ENCODE results near the gene CRX.
"Not testable (repeated sequence)": the region's sequence is repeated elsewhere in the genome, so short reads cannot be mapped to it uniquely, and the experiment has no call there.

The CRX gene

GRCh38 chr19:47819858-47820257 lies 1.9 kb upstream of the CRX start:
- no peak for DNase-seq (ENCODE audit: insufficient read length, low spot score)
- no peak for FAIRE-seq
- TF ChIP-seq POLR2A (IDR thresholded peaks at IDR 0.05; ENCODE audit: low read depth, low read length), result no peak

GRCh38 chr19:47820410-47820809 lies 1.3 kb upstream of the CRX start:
- no peak for TF ChIP-seq POLR2A (IDR thresholded peaks at IDR 0.05; ENCODE audit: low read depth, low read length)
- no peak for FAIRE-seq
- no peak for DNase-seq (ENCODE audit: insufficient read length, low spot score)

- TF ChIP-seq POLR2A (IDR thresholded peaks at IDR 0.05; ENCODE audit: low read depth, low read length), result no peak
- FAIRE-seq, result no peak
- no peak for DNase-seq (ENCODE audit: insufficient read length, low spot score)
These were observed 2.7 kb downstream of the CRX start for GRCh38 chr19:47824396-47824795.

- DNase-seq (ENCODE audit: insufficient read length, low spot score), result no peak
- FAIRE-seq, result no peak
- TF ChIP-seq POLR2A (IDR thresholded peaks at IDR 0.05; ENCODE audit: low read depth, low read length), result no peak
These were observed 5.1 kb downstream of the CRX start for GRCh38 chr19:47826800-47827199.

- TF ChIP-seq POLR2A (IDR thresholded peaks at IDR 0.05; ENCODE audit: low read depth, low read length), result no peak
- DNase-seq (ENCODE audit: insufficient read length, low spot score) (no peak), FAIRE-seq (no peak)
These were observed 11.0 kb downstream of the CRX start for GRCh38 chr19:47832723-47833122.

GRCh38 chr19:47836038-47836437 lies 14.3 kb downstream of the CRX start:
- TF ChIP-seq POLR2A (IDR thresholded peaks at IDR 0.05; ENCODE audit: low read depth, low read length), result no peak
- FAIRE-seq (no peak), DNase-seq (ENCODE audit: insufficient read length, low spot score) (no peak)

- no peak for DNase-seq (ENCODE audit: insufficient read length, low spot score)
- TF ChIP-seq POLR2A (IDR thresholded peaks at IDR 0.05; ENCODE audit: low read depth, low read length), result no peak
- FAIRE-seq, result no peak
These were observed 17.7 kb downstream of the CRX start for GRCh38 chr19:47839411-47839810.

GRCh38 chr19:47839913-47840312 lies 18.2 kb downstream of the CRX start:
- TF ChIP-seq POLR2A (IDR thresholded peaks at IDR 0.05; ENCODE audit: low read depth, low read length), result no peak
- DNase-seq (ENCODE audit: insufficient read length, low spot score) (no peak), FAIRE-seq (no peak)

GRCh38 chr19:47842941-47843340 lies 21.2 kb downstream of the CRX start:
- TF ChIP-seq POLR2A (IDR thresholded peaks at IDR 0.05; ENCODE audit: low read depth, low read length), result no peak
- DNase-seq (ENCODE audit: insufficient read length, low spot score) (no peak), FAIRE-seq (no peak)

- no peak for DNase-seq (ENCODE audit: insufficient read length, low spot score)
- TF ChIP-seq POLR2A (IDR thresholded peaks at IDR 0.05; ENCODE audit: low read depth, low read length), result no peak
- FAIRE-seq, result no peak
These were observed 26.7 kb downstream of the CRX start for GRCh38 chr19:47848425-47848822.

GRCh38 chr19:47848823-47849473 lies 27.2 kb downstream of the CRX start:
- TF ChIP-seq POLR2A (IDR thresholded peaks at IDR 0.05; ENCODE audit: low read depth, low read length), result no peak
- peak; percentile 21 for DNase-seq (ENCODE audit: insufficient read length, low spot score)
- FAIRE-seq, result no peak

GRCh38 chr19:47853003-47853402 lies 31.3 kb downstream of the CRX start:
- DNase-seq (ENCODE audit: insufficient read length, low spot score), result no peak
- TF ChIP-seq POLR2A (IDR thresholded peaks at IDR 0.05; ENCODE audit: low read depth, low read length), result no peak
- FAIRE-seq, result no peak

GRCh38 chr19:47854459-47854858 lies 32.7 kb downstream of the CRX start:
- DNase-seq (ENCODE audit: insufficient read length, low spot score) (no peak), FAIRE-seq (no peak)
- TF ChIP-seq POLR2A (IDR thresholded peaks at IDR 0.05; ENCODE audit: low read depth, low read length), result no peak

- peak; percentile 54 for DNase-seq (ENCODE audit: insufficient read length, low spot score)
- peak; percentile 38 for FAIRE-seq
These were observed 36.5 kb downstream of the CRX start for GRCh38 chr19:47858231-47858630.

GRCh38 chr19:47858646-47859285 lies 37.0 kb downstream of the CRX start, which contains the start of gene TPRX2:
Gene TPRX2, plus strand, starts transcription at chr19:47859235. Its CDS starts 12 bp downstream, at chr19:47859247.
- not testable (repeated sequence) for DNase-seq (ENCODE audit: insufficient read length, low spot score); FAIRE-seq

GRCh38 chr19:47859838-47860237 lies 38.1 kb downstream of the CRX start:
- not testable (repeated sequence) for FAIRE-seq; DNase-seq (ENCODE audit: insufficient read length, low spot score)
